B cell (primary cell): Measurements from ENCODE around the gene IBTK.

Experiments
- EZH2 ChIP-seq: IDR thresholded peaks from 2 replicates; pipeline ENCODE4 v1.6.1; 2012; ENCODE audit warnings: borderline replicate concordance, low read depth, mild to moderate bottlenecking, moderate library complexity, low read length; ENCODE audit not compliant: insufficient read depth, poor library complexity, severe bottlenecking
- TF ChIP-seq, protein P1 (sequence below): fragments of 200-600 bp; IDR thresholded peaks from one replicate; pipeline ENCODE4 v1.8.0; 2022; ENCODE audit warnings: antibody characterized with exemption, mild to moderate bottlenecking

DNA sequence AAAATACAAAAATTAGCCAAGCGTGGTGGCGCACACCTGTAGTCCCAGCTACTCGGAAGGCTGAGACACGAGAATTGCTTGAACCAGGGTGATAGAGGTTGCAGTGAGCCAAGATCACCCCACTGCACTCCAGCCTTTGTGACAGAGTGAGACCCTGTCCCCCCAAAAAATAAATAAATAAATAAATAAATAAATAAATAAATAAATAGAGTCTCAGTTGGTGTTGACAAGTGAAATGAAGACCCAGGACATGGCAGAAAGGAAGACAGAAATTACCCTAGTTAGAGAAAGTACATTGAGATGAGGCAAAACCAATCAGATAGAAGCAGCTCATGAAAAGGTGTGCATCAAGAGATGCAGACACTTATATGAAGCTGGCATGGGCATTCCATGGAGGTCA, 105.0 kb downstream of the IBTK start:
- TF ChIP-seq, protein P1, sequence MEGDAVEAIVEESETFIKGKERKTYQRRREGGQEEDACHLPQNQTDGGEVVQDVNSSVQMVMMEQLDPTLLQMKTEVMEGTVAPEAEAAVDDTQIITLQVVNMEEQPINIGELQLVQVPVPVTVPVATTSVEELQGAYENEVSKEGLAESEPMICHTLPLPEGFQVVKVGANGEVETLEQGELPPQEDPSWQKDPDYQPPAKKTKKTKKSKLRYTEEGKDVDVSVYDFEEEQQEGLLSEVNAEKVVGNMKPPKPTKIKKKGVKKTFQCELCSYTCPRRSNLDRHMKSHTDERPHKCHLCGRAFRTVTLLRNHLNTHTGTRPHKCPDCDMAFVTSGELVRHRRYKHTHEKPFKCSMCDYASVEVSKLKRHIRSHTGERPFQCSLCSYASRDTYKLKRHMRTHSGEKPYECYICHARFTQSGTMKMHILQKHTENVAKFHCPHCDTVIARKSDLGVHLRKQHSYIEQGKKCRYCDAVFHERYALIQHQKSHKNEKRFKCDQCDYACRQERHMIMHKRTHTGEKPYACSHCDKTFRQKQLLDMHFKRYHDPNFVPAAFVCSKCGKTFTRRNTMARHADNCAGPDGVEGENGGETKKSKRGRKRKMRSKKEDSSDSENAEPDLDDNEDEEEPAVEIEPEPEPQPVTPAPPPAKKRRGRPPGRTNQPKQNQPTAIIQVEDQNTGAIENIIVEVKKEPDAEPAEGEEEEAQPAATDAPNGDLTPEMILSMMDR, result no peak
- TF ChIP-seq EZH2, result no peak
